Keratinocyte (primary cell): ENCODE data around the gene PER1. TPM values are rescaled to one million over a fixed set of nuclear protein-coding genes. Genes with fewer than 3 reads are reported as not detected.

Experiments used
- DNase-seq: peaks from one replicate; pipeline ENCODE4 v3.0.0-alpha.2; 2011; ENCODE audit warnings: low read depth, missing footprints, low spot score
- FAIRE-seq: peaks from 2 replicates; lab custom pipeline; 2011; peaks lifted over from hg19 to GRCh38; lab: Jason Lieb, UNC
- H2AFZ ChIP-seq: 2 replicates; pipeline ENCODE4 v1.6.0; 2012; ENCODE audit warnings: low read length, control low read depth, inconsistent platforms; ENCODE audit not compliant: control insufficient read depth
- H3K27ac ChIP-seq: 2 replicates; pipeline ENCODE4 v1.5.1; 2011; ENCODE audit warnings: low read length; ENCODE audit not compliant: control insufficient read depth, insufficient read depth
- H3K27me3 ChIP-seq: 3 replicates; pipeline ENCODE4 v1.6.0; 2011; ENCODE audit warnings: low read length; ENCODE audit not compliant: control insufficient read depth, insufficient read depth; ENCODE audit errors: extremely low read depth
- H3K36me3 ChIP-seq, 2 experiments: 2 replicates in 1 of 2; 3 replicates in 1 of 2; pipeline ENCODE4 v1.5.1; 2011; ENCODE audit warnings: low read length in 2 of 2, mild to moderate bottlenecking in 1 of 2; ENCODE audit not compliant: control insufficient read depth in 2 of 2, insufficient read depth in 2 of 2; ENCODE audit errors: extremely low read depth in 1 of 2
- H3K4me1 ChIP-seq: 3 replicates; pipeline ENCODE4 v1.5.1; 2011; ENCODE audit warnings: low read length; ENCODE audit not compliant: control insufficient read depth, insufficient read depth; ENCODE audit errors: extremely low read depth
- H3K4me2 ChIP-seq: 3 replicates; pipeline ENCODE4 v1.6.0; 2011; ENCODE audit warnings: low read depth, low read length; ENCODE audit not compliant: control insufficient read depth, insufficient read depth; ENCODE audit errors: extremely low read depth
- H3K4me3 ChIP-seq, 3 experiments: fragments of 200-600 bp in 1 of 3; sonication (generic) in 1 of 3; 2 replicates in 2 of 3; 3 replicates in 1 of 3; pipeline ENCODE4 v1.5.1; 2011 to 2016; ENCODE audit warnings: low read length in 3 of 3, mild to moderate bottlenecking in 3 of 3, control low read depth in 2 of 3, inconsistent platforms in 1 of 3, low read depth in 1 of 3, mixed read lengths in 1 of 3, mixed run types in 1 of 3, moderate library complexity in 1 of 3; ENCODE audit not compliant: control insufficient read depth in 2 of 3, insufficient read depth in 2 of 3; ENCODE audit errors: extremely low read depth in 1 of 3
- H3K79me2 ChIP-seq: 2 replicates; pipeline ENCODE4 v1.6.0; 2012; ENCODE audit warnings: low read length; ENCODE audit not compliant: control insufficient read depth, insufficient read depth
- H3K9ac ChIP-seq: 3 replicates; pipeline ENCODE4 v1.6.0; 2011; ENCODE audit warnings: low read length; ENCODE audit not compliant: control insufficient read depth, insufficient read depth; ENCODE audit errors: extremely low read depth
- H3K9me1 ChIP-seq: 3 replicates; pipeline ENCODE4 v1.6.0; 2011; ENCODE audit warnings: low read length; ENCODE audit not compliant: control insufficient read depth, insufficient read depth; ENCODE audit errors: extremely low read depth
- H3K9me3 ChIP-seq: 2 replicates; pipeline ENCODE4 v1.5.1; 2012; ENCODE audit warnings: low read depth, low read length; ENCODE audit not compliant: control insufficient read depth
- H4K20me1 ChIP-seq: 3 replicates; pipeline ENCODE4 v1.6.0; 2011; ENCODE audit warnings: low read length; ENCODE audit not compliant: control insufficient read depth, insufficient read depth; ENCODE audit errors: extremely low read depth
- EZH2 ChIP-seq: IDR thresholded peaks from one replicate; pipeline ENCODE4 v1.6.1; 2012; ENCODE audit warnings: inconsistent platforms, mild to moderate bottlenecking, low read length, moderate library complexity
- dilution Hi-C: fragments of 300-500 bp; cut with MboI; formaldehyde crosslinking; loops from one replicate; pipeline ENCODE4 v1.7.0; 2020; ENCODE audit warnings: low sequenced_read_pairs; ENCODE audit not compliant: extremely low pct_ligation_motif_present
- polyA plus RNA-seq, 5 experiments: library from polyadenylated mRNA; depleted of rRNA in 3 of 5; stranded (reverse) in 3 of 5; stranded (forward) in 1 of 5; unstranded in 1 of 5; fragments of >200 nt; gene quantifications; 1 replicate in 1 of 5; 2 replicates in 3 of 5; 3 replicates in 1 of 5; pipeline versions ENCODE4 v1.2.1 to v1.2.3, GENCODE V29; 2011 to 2012; ENCODE audit warnings: missing spikeins in 2 of 5, low read depth in 1 of 5, low replicate concordance in 1 of 5
- TF ChIP-seq, protein P1 (sequence below), 3 experiments: IDR thresholded peaks in 1 of 3; conservative IDR thresholded peaks in 1 of 3; optimal IDR thresholded peaks in 1 of 3; 2 replicates in 2 of 3; 3 replicates in 1 of 3; pipeline versions ENCODE3 to v1.5.1; 2011; ENCODE audit warnings: low read length in 3 of 3, mild to moderate bottlenecking in 3 of 3, moderate library complexity in 2 of 3, control low read depth in 1 of 3, inconsistent platforms in 1 of 3; ENCODE audit not compliant: insufficient read depth in 2 of 3; ENCODE audit errors: extremely low read depth in 1 of 3

PER1 gene
- polyA plus RNA-seq, 1 donor (not counting 4 experiments of a cell fraction or from before 2014, with no cell fraction given), result 15.1 TPM

DNA sequence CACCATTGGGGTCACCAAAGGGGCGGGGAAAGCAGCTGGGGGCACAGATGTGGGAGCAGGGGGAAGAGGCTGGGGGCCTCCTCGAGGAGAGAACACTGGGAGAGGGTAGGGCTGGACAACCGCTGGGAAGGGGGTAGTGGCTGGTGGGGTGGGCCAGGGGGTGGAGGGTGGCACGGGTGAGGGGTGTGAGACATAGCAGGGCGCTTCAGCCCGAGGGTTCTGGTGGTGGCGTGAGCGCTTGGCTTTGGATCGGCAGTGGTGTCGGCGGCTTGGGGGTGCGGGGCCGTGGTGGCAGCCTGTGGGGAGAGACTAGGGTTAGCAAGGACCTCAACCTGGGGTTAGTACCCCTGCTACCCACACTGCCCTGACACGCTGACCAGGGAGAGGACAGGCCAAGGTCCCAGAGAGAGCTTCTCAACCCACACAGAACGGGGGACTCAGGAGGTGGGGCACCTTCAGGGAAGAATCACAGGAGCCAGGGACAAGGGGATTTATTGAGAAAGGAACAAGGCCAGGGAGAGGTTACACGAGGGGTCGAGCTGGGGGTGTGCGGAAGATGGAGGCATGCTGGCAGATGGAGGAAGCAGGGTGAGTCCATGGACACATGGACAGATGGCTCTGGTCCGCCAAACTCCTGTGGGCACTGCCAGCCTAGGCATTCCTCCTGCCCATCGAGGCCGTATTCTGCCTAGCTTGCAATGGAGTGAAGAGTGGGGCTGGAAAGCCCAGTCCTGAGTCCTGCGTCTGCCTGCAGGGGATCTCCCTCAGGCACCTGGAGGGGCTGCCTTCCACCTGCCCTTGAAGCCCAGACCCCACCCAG lies 8.4 kb downstream of the PER1 start:
- no peak overlapping the region for H2AFZ ChIP-seq
- H3K36me3 ChIP-seq, result peaks cover 66 to 74% of the 10 kb centered on the region in 2 experiments
- H3K27ac ChIP-seq, result no peak overlapping the region
- H3K4me2 ChIP-seq, result no peak overlapping the region
- dilution Hi-C loops, result no loop called here
- TF ChIP-seq, protein P1, sequence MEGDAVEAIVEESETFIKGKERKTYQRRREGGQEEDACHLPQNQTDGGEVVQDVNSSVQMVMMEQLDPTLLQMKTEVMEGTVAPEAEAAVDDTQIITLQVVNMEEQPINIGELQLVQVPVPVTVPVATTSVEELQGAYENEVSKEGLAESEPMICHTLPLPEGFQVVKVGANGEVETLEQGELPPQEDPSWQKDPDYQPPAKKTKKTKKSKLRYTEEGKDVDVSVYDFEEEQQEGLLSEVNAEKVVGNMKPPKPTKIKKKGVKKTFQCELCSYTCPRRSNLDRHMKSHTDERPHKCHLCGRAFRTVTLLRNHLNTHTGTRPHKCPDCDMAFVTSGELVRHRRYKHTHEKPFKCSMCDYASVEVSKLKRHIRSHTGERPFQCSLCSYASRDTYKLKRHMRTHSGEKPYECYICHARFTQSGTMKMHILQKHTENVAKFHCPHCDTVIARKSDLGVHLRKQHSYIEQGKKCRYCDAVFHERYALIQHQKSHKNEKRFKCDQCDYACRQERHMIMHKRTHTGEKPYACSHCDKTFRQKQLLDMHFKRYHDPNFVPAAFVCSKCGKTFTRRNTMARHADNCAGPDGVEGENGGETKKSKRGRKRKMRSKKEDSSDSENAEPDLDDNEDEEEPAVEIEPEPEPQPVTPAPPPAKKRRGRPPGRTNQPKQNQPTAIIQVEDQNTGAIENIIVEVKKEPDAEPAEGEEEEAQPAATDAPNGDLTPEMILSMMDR (optimal IDR thresholded peaks at IDR 0.05 in 1 of 3, IDR thresholded peaks at IDR 0.05 in 1 of 3, conservative IDR thresholded peaks at IDR 0.05 in 1 of 3; ENCODE audit: extremely low read depth in 1 of 3, insufficient read depth in 2 of 3, low read length in 3 of 3), result no peak
- TF ChIP-seq EZH2, result no peak
- peaks cover 6% of the 10 kb centered on the region for H3K4me1 ChIP-seq
- no peak for DNase-seq
- H3K9me3 ChIP-seq, result no peaks in the 10 kb centered on the region
- H3K9ac ChIP-seq, result no peak overlapping the region
- peaks cover 11% of the 10 kb centered on the region for H4K20me1 ChIP-seq
- FAIRE-seq, result no peak
- peaks cover 1% of the 10 kb centered on the region for H3K79me2 ChIP-seq
- no peaks in the 10 kb centered on the region for H3K9me1 ChIP-seq
- H3K27me3 ChIP-seq, result no peaks in the 10 kb centered on the region
- H3K4me3 ChIP-seq, result no peak overlapping the region

- no peaks in the 10 kb centered on the region for H3K9me3 ChIP-seq
- peaks cover 1% of the 10 kb centered on the region for H3K79me2 ChIP-seq
- no peaks in the 10 kb centered on the region for H3K27me3 ChIP-seq
- no peak overlapping the region for H3K4me3 ChIP-seq
- no peak for FAIRE-seq
- peaks cover 11% of the 10 kb centered on the region for H3K4me1 ChIP-seq
- TF ChIP-seq EZH2, result no peak
- TF ChIP-seq, protein P1 (optimal IDR thresholded peaks at IDR 0.05 in 1 of 3, IDR thresholded peaks at IDR 0.05 in 1 of 3, conservative IDR thresholded peaks at IDR 0.05 in 1 of 3; ENCODE audit: extremely low read depth in 1 of 3, insufficient read depth in 2 of 3, low read length in 3 of 3), result no peak
- no peak overlapping the region for H3K27ac ChIP-seq
- no peak overlapping the region for H3K9ac ChIP-seq
- peaks cover 61 to 67% of the 10 kb centered on the region in 2 experiments for H3K36me3 ChIP-seq
- dilution Hi-C loops, result no loop called here
- no peak overlapping the region for H3K4me2 ChIP-seq
- peaks cover 11% of the 10 kb centered on the region for H4K20me1 ChIP-seq
- H3K9me1 ChIP-seq, result no peaks in the 10 kb centered on the region
- no peak overlapping the region for H2AFZ ChIP-seq
- no peak for DNase-seq
Measured at GRCh38 chr17:8142887-8143580, 9.2 kb downstream of the PER1 start.
